HepG2 (cell line): ENCODE measurements around the gene NAIF1. TPM values are rescaled to one million over a fixed set of nuclear protein-coding genes. Genes with fewer than 3 reads are reported as not detected.

Experiments
- ATAC-seq: fragments of 200-7000 bp; cut with Tn5 transposase; 3 replicates; pipeline ENCODE4 v1.9.1; 2020; ENCODE audit warnings: mild to moderate bottlenecking, moderate library complexity
- BruUV-seq: library from RNA; stranded (reverse); fragments of 400-500 nt; replicated peaks from 2 replicates; lab custom pipeline; 2021; lab: Mats Ljungman, UMichigan
- CTCF ChIA-PET: fragments of 300-600 bp; formaldehyde crosslinking; extraction: SDS; loops from one replicate; lab custom pipeline; 2021; ENCODE audit warnings: low total read pairs, inconsistent platforms, low intra/inter-chr PET ratio; lab: Yijun Ruan, JAX
- POLR2A ChIA-PET: fragments of 350-600 bp; sonication (Branson Sonifier 250); formaldehyde crosslinking; loops from one replicate; lab custom pipeline; 2020; ENCODE audit warnings: antibody characterized with exemption, inconsistent platforms; lab: Yijun Ruan, JAX
- DNase-seq: peaks from one replicate; pipeline ENCODE4 v3.0.0-alpha.2; 2015; ENCODE audit warnings: low spot score
- FAIRE-seq: peaks from 3 replicates; lab custom pipeline; 2011; peaks lifted over from hg19 to GRCh38; lab: Jason Lieb, UNC
- H2AFZ ChIP-seq: one replicate; pipeline ENCODE4 v1.6.1; 2011; ENCODE audit warnings: low read length, inconsistent platforms
- H3K27ac ChIP-seq: fragments of 300-600 bp; 3 replicates; pipeline ENCODE4 v1.8.0; 2011; ENCODE audit warnings: mixed run types, mild to moderate bottlenecking, mixed read lengths, low read length, inconsistent platforms; ENCODE audit not compliant: insufficient read depth; ENCODE audit errors: extremely low read length
- H3K27me3 ChIP-seq, 2 experiments: fragments of 200-600 bp in 1 of 2; 2 replicates in 1 of 2; 3 replicates in 1 of 2; pipeline versions ENCODE4 v1.6.0 to v1.8.0; 2011; ENCODE audit warnings: low read length in 2 of 2, mild to moderate bottlenecking in 2 of 2, moderate library complexity in 2 of 2, inconsistent platforms in 1 of 2; ENCODE audit not compliant: insufficient read depth in 2 of 2, control insufficient read depth in 1 of 2
- H3K36me3 ChIP-seq, 2 experiments: fragments of 200-600 bp in 1 of 2; replicated peaks in 1 of 2; 2 replicates in 1 of 2; 3 replicates in 1 of 2; pipeline versions ENCODE4 v1.5.1 to v1.8.0; 2011; ENCODE audit warnings: low read length in 2 of 2, inconsistent platforms in 1 of 2; ENCODE audit not compliant: insufficient read depth in 2 of 2, control insufficient read depth in 1 of 2
- H3K4me1 ChIP-seq: 2 replicates; pipeline ENCODE4 v1.5.1; 2012; ENCODE audit warnings: low read length, inconsistent platforms; ENCODE audit not compliant: insufficient read depth
- H3K4me2 ChIP-seq: 2 replicates; pipeline ENCODE4 v1.6.0; 2011; ENCODE audit warnings: low read depth, low read length, inconsistent platforms
- H3K4me3 ChIP-seq, 3 experiments: fragments of 200-600 bp in 1 of 3; sonication (generic), shearing (Covaris generic) in 1 of 3; replicated peaks in 1 of 3; 2 replicates each; pipeline ENCODE4 v1.5.1; 2011 to 2016; ENCODE audit warnings: low read length in 3 of 3, inconsistent platforms in 2 of 3, low read depth in 2 of 3, mild to moderate bottlenecking in 2 of 3, control low read depth in 1 of 3, mixed read lengths in 1 of 3; ENCODE audit not compliant: insufficient read depth in 1 of 3
- H3K79me2 ChIP-seq: one replicate; pipeline ENCODE4 v1.6.1; 2011; ENCODE audit warnings: low read length, inconsistent platforms; ENCODE audit not compliant: insufficient read depth
- H3K9ac ChIP-seq: 2 replicates; pipeline ENCODE4 v1.6.0; 2011; ENCODE audit warnings: mild to moderate bottlenecking, low read depth, low read length, inconsistent platforms; ENCODE audit not compliant: insufficient read depth
- H3K9me3 ChIP-seq: 2 replicates; pipeline ENCODE4 v1.5.1; 2012; ENCODE audit warnings: mild to moderate bottlenecking, low read length
- H4K20me1 ChIP-seq: 2 replicates; pipeline ENCODE4 v1.6.0; 2011; ENCODE audit warnings: inconsistent platforms, mild to moderate bottlenecking, low read length, moderate library complexity; ENCODE audit not compliant: insufficient read depth
- AKAP8 ChIP-seq: sonication (generic); formaldehyde crosslinking; IDR thresholded peaks from 2 replicates; pipeline ENCODE4 v1.5.1; 2020; ENCODE audit warnings: mild to moderate bottlenecking, missing genetic modification reagents
- ARNT2 ChIP-seq: sonication (generic); formaldehyde crosslinking; IDR thresholded peaks from 2 replicates; pipeline ENCODE4 v1.8.0; 2022; ENCODE audit warnings: mild to moderate bottlenecking, low read depth, missing genetic modification reagents, moderate library complexity
- ATF7-NPFF ChIP-seq: sonication (generic); formaldehyde crosslinking; IDR thresholded peaks from 2 replicates; pipeline ENCODE4 v1.8.1; 2023; ENCODE audit warnings: mild to moderate bottlenecking, low read depth, missing genetic modification reagents, moderate library complexity
- MIXL1 ChIP-seq: IDR thresholded peaks from 2 replicates; pipeline ENCODE4 v1.6.1; 2016
- PAX8 ChIP-seq: sonication (generic); formaldehyde crosslinking; IDR thresholded peaks from 2 replicates; pipeline ENCODE4 v1.8.0; 2022; ENCODE audit warnings: mild to moderate bottlenecking, missing genetic modification reagents, borderline replicate concordance
- RBFOX2 ChIP-seq: fragments of 200-400 bp; formaldehyde crosslinking; IDR thresholded peaks from 2 replicates; pipeline ENCODE4 v1.6.1; 2017; ENCODE audit warnings: low read depth, mild to moderate bottlenecking, low read length
- ZBTB42 ChIP-seq: sonication (generic); formaldehyde crosslinking; IDR thresholded peaks from 2 replicates; pipeline ENCODE4 v1.5.0; 2020; ENCODE audit warnings: mild to moderate bottlenecking, missing genetic modification reagents
- ZFX ChIP-seq: sonication (generic); formaldehyde crosslinking; IDR thresholded peaks from 2 replicates; pipeline ENCODE4 v1.4.0; 2020; ENCODE audit warnings: mild to moderate bottlenecking, low read depth, missing genetic modification reagents, moderate library complexity
- ZNF724P ChIP-seq: sonication (generic); formaldehyde crosslinking; IDR thresholded peaks from 2 replicates; pipeline ENCODE4 v1.8.0; 2022; ENCODE audit warnings: missing genetic modification reagents, borderline replicate concordance
- WGBS: methylation state at CpG from one replicate; pipeline ENCODE4 v1.1.6; 2017; ENCODE audit warnings: low lambda C conversion rate; 5-methylcytosine and 5-hydroxymethylcytosine counted together
- in situ Hi-C: cut with HindIII; loops from 2 replicates; pipeline ENCODE4 v1.10.0; 2017; ENCODE audit warnings: low pct_unique_long_range_greater_than_20kb; ENCODE audit not compliant: extremely low pct_ligation_motif_present
- intact Hi-C: fragments of 100-400 bp; cut with micrococcal nuclease; formaldehyde crosslinking; loops from one replicate; pipeline ENCODE4 v1.10.0; 2022; ENCODE audit not compliant: unreplicated experiment
- polyA plus RNA-seq, 8 experiments: library from polyadenylated mRNA; depleted of rRNA in 3 of 8; stranded (reverse) in 7 of 8; unstranded in 1 of 8; fragments of >200 nt; fragmentation: Illumina TruSeq in 4 of 8; extraction: Trizol in 4 of 8; gene quantifications; 2 replicates each; pipeline versions ENCODE4 v1.2.1 to v1.2.3, GENCODE V29; 2011 to 2016; ENCODE audit warnings: low read depth in 4 of 8, missing spikeins in 1 of 8, mixed read lengths in 1 of 8; ENCODE audit not compliant: insufficient read depth in 1 of 8
- total RNA-seq, 5 experiments: library from RNA; depleted of rRNA; stranded (reverse); fragments of >200 nt; fragmentation: Illumina TruSeq; extraction: Trizol; gene quantifications; 2 replicates each; pipeline ENCODE4 v1.2.3, GENCODE V29; 2016; ENCODE audit warnings: low read depth in 1 of 5
- TF ChIP-seq, protein P1 (sequence below): sonication (generic); formaldehyde crosslinking; IDR thresholded peaks from 2 replicates; pipeline ENCODE4 v1.5.1; 2020; ENCODE audit warnings: mild to moderate bottlenecking, missing genetic modification reagents, moderate library complexity
- TF ChIP-seq, protein P2 (sequence below): sonication (generic); formaldehyde crosslinking; IDR thresholded peaks from 2 replicates; pipeline ENCODE4 v1.8.0; 2022; ENCODE audit warnings: mild to moderate bottlenecking, missing genetic modification reagents; ENCODE audit not compliant: insufficient replicate concordance

Gene NAIF1
- total and polyA plus RNA-seq, 2 of the 13 experiments (the other 11 are each of a cell fraction or from before 2014, with no cell fraction given): 6.0 to 6.9 TPM

DNA sequence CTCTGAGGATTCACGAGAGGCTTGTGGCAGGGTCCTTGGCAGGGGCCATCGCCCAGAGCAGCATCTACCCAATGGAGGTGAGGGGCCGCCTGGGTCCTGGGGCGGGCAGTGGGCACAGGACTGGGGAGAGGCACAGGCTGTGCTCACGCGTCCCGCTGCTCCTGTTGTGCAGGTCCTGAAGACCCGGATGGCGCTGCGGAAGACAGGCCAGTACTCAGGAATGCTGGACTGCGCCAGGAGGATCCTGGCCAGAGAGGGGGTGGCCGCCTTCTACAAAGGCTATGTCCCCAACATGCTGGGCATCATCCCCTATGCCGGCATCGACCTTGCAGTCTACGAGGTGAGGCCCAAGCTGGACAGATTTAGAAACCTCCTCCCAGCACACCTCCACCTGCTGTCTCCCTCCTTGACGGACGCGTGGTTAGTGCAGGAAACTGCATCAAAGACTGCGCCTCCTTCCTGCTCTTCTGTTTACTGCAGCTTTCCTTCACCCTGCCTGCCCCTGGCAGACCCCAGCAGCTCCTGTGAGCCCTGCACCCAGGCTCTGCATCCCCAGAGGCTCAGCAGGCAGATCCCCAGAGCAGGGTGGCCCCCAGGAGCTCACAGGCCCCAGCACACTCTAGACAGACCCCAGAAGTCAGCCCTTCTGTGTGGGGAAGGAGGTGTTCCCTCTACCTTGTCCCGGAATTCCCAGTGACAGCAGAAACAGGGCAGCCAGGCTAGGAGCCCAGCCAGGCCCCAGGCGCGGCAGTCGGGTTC lies 39.2 kb upstream of the NAIF1 start:
- ChIA-PET CTCF (no interaction called here), POLR2A (interaction anchor here (1.1 kb wide), 1 partner anchor 8 kb away, joined by 3 read pairs; no protein-coding TSS in a partner anchor)
- FAIRE-seq (no peak), DNase-seq (no peak), ATAC-seq (no peak)
- intact Hi-C loops: no loop called here
- Histone ChIP-seq H2AFZ (no peak overlapping the region), H3K4me2 (no peak overlapping the region), H3K9me3 (no peaks in the 10 kb centered on the region), H3K27ac (no peak overlapping the region), H3K36me3 (peaks cover 23 to 48% of the 10 kb centered on the region in 2 experiments), H3K79me2 (peaks cover 2% of the 10 kb centered on the region), H3K4me1 (peaks cover 85% of the 10 kb centered on the region), H4K20me1 (no peaks in the 10 kb centered on the region), H3K4me3 (no peak overlapping the region), H3K27me3 (no peaks in the 10 kb centered on the region), H3K9ac (no peak overlapping the region)
- no TSS peak for BruUV-seq
- peak; percentile 35; the same call in 1 of the 2 replicates for TF ChIP-seq RBFOX2
- no peak for TF ChIP-seq ZBTB42 (CRISPR knock-in tag)
- no peak for TF ChIP-seq MIXL1
- 0 out of 2 replicates have a peak, but pooled peaks have one; percentile 13 for TF ChIP-seq AKAP8 (CRISPR knock-in tag)
- TF ChIP-seq PAX8: no peak
- TF ChIP-seq, protein P1, sequence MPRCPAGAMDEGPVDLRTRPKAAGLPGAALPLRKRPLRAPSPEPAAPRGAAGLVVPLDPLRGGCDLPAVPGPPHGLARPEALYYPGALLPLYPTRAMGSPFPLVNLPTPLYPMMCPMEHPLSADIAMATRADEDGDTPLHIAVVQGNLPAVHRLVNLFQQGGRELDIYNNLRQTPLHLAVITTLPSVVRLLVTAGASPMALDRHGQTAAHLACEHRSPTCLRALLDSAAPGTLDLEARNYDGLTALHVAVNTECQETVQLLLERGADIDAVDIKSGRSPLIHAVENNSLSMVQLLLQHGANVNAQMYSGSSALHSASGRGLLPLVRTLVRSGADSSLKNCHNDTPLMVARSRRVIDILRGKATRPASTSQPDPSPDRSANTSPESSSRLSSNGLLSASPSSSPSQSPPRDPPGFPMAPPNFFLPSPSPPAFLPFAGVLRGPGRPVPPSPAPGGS (CRISPR knock-in tag): no peak
- no peak for TF ChIP-seq ZNF724P
- no peak for TF ChIP-seq ATF7-NPFF (CRISPR knock-in tag)
- TF ChIP-seq ARNT2: no peak
- TF ChIP-seq, protein P2, sequence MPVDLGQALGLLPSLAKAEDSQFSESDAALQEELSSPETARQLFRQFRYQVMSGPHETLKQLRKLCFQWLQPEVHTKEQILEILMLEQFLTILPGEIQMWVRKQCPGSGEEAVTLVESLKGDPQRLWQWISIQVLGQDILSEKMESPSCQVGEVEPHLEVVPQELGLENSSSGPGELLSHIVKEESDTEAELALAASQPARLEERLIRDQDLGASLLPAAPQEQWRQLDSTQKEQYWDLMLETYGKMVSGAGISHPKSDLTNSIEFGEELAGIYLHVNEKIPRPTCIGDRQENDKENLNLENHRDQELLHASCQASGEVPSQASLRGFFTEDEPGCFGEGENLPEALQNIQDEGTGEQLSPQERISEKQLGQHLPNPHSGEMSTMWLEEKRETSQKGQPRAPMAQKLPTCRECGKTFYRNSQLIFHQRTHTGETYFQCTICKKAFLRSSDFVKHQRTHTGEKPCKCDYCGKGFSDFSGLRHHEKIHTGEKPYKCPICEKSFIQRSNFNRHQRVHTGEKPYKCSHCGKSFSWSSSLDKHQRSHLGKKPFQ (CRISPR knock-in tag): no peak
- no peak for TF ChIP-seq ZFX (CRISPR knock-in tag)
- in situ Hi-C loops: no loop called here
- WGBS: 98% methylated on average over 11 of the region's 23 CpGs
